OCI-LY7 (cell line): Measurements from ENCODE around the gene SIGMAR1. TPM values are rescaled to one million over a fixed set of nuclear protein-coding genes. Genes with fewer than 3 reads are reported as not detected.

Experiments
- BruUV-seq: library from RNA; stranded (reverse); fragments of 400-500 nt; replicated peaks from 2 replicates; lab custom pipeline; 2021; lab: Mats Ljungman, UMichigan
- CTCF ChIA-PET: fragments of 300-600 bp; sonication (Branson Sonifier 250); formaldehyde crosslinking; loops from one replicate; lab custom pipeline; 2022; ENCODE audit warnings: antibody characterized with exemption; ENCODE audit not compliant: unreplicated experiment; lab: Charles Lee
- POLR2A ChIA-PET: fragments of 300-600 bp; sonication (Branson Sonifier 250); formaldehyde crosslinking; loops from one replicate; lab custom pipeline; 2022; ENCODE audit warnings: antibody characterized with exemption; lab: Charles Lee
- DNase-seq: peaks from one replicate; pipeline ENCODE4 v3.0.0-alpha.2; 2015; ENCODE audit warnings: low spot score
- H2AFZ ChIP-seq: fragments of 200-600 bp; sonication (generic), shearing (Covaris generic); 2 replicates; pipeline ENCODE4 v1.6.1; 2014; ENCODE audit warnings: mild to moderate bottlenecking, antibody characterized with exemption, low read length, moderate library complexity
- H3K27ac ChIP-seq: fragments of 200-600 bp; sonication (generic); 2 replicates; pipeline ENCODE4 v1.5.1; 2014; ENCODE audit warnings: mixed run types, low read depth, mild to moderate bottlenecking, moderate library complexity, low read length, inconsistent platforms; ENCODE audit not compliant: poor library complexity, severe bottlenecking
- H3K36me3 ChIP-seq: fragments of 200-600 bp; sonication (generic); 2 replicates; pipeline ENCODE4 v1.6.1; 2014; ENCODE audit warnings: mild to moderate bottlenecking, antibody characterized with exemption, low read length, moderate library complexity, mixed read lengths; ENCODE audit not compliant: insufficient read depth
- H3K4me1 ChIP-seq: fragments of 200-600 bp; sonication (generic); 2 replicates; pipeline ENCODE4 v1.5.1; 2014; ENCODE audit warnings: mild to moderate bottlenecking, low read length; ENCODE audit not compliant: insufficient read depth, poor library complexity, severe bottlenecking
- H3K4me2 ChIP-seq: fragments of 200-600 bp; sonication (generic); 2 replicates; pipeline ENCODE4 v1.6.1; 2014; ENCODE audit warnings: mild to moderate bottlenecking, low read length
- H3K4me3 ChIP-seq: fragments of 200-600 bp; sonication (generic); 2 replicates; pipeline ENCODE4 v1.5.1; 2014; ENCODE audit warnings: mild to moderate bottlenecking, low read depth, low read length; ENCODE audit not compliant: poor library complexity, severe bottlenecking
- H3K79me2 ChIP-seq: fragments of 200-600 bp; sonication (generic); 2 replicates; pipeline ENCODE4 v1.6.1; 2016; ENCODE audit warnings: low read depth, mild to moderate bottlenecking, low read length, moderate library complexity, mixed read lengths; ENCODE audit not compliant: insufficient read depth
- H3K9me2 ChIP-seq: fragments of 200-600 bp; sonication (generic); 2 replicates; pipeline ENCODE4 v1.6.1; 2016; ENCODE audit warnings: mild to moderate bottlenecking, low read length, mixed read lengths; ENCODE audit not compliant: insufficient read depth
- H3K9me3 ChIP-seq: fragments of 200-600 bp; sonication (generic); 2 replicates; pipeline ENCODE4 v1.6.1; 2014; ENCODE audit warnings: mild to moderate bottlenecking, mixed run types, low read length, mixed read lengths
- H4K20me1 ChIP-seq: fragments of 200-600 bp; sonication (generic); 2 replicates; pipeline ENCODE4 v1.6.1; 2014; ENCODE audit warnings: mild to moderate bottlenecking, antibody characterized with exemption, low read length, moderate library complexity, mixed read lengths; ENCODE audit not compliant: insufficient read depth
- CTCF ChIP-seq: fragments of 200-600 bp; sonication (generic); conservative IDR thresholded peaks from 2 replicates; pipeline ENCODE4 v1.5.1; 2014; ENCODE audit warnings: mild to moderate bottlenecking, antibody characterized with exemption, low read length, moderate library complexity, mixed read lengths
- EZH2phosphoT487 ChIP-seq: fragments of 200-600 bp; sonication (generic); IDR thresholded peaks from 2 replicates; pipeline ENCODE4 v1.6.1; 2018; ENCODE audit warnings: low read depth, borderline replicate concordance, mild to moderate bottlenecking, mixed run types, antibody characterized with exemption, low read length, moderate library complexity, mixed read lengths
- intact Hi-C: fragments of 100-400 bp; cut with micrococcal nuclease; formaldehyde crosslinking; loops from one replicate; pipeline ENCODE4 v1.10.0; 2022; ENCODE audit not compliant: unreplicated experiment
- total RNA-seq, 2 experiments: library from RNA; depleted of rRNA in 1 of 2; stranded (reverse); fragments of >200 nt in 1 of 2; shearing (Covaris generic) in 1 of 2; gene quantifications; 2 replicates each; pipeline ENCODE4 v1.2.3, GENCODE V29; 2014 to 2022

Gene SIGMAR1
- total RNA-seq, 2 experiments from 2014 or later: 103 to 110 TPM

GRCh38 chr9:34674440-34674839 is 36.9 kb upstream of the SIGMAR1 start:
- no peaks in the 10 kb centered on the region for H4K20me1 ChIP-seq
- ChIA-PET CTCF (no interaction called here), POLR2A (interaction anchor here (0.6 kb wide), 1 partner anchor 354 kb away, joined by 5 read pairs; no protein-coding TSS in a partner anchor)
- H3K27ac ChIP-seq: no peak overlapping the region
- H3K4me1 ChIP-seq: no peaks in the 10 kb centered on the region
- TF ChIP-seq CTCF (no peak), EZH2phosphoT487 (no peak)
- BruUV-seq: no TSS peak
- intact Hi-C loops: no loop called here
- H3K79me2 ChIP-seq: no peaks in the 10 kb centered on the region
- H3K36me3 ChIP-seq: peaks cover 5% of the 10 kb centered on the region; the same call in 1 of the 2 replicates
- DNase-seq: no peak
- H3K4me2 ChIP-seq: no peak overlapping the region
- no peak overlapping the region for H2AFZ ChIP-seq
- H3K9me2 ChIP-seq: no peaks in the 10 kb centered on the region
- no peaks in the 10 kb centered on the region for H3K9me3 ChIP-seq
- H3K4me3 ChIP-seq: no peak overlapping the region

- H3K9me3 ChIP-seq: no peaks in the 10 kb centered on the region
- intact Hi-C loops: no loop called here
Observed at GRCh38 chr9:34671307-34671706, 33.7 kb upstream of the SIGMAR1 start.

GRCh38 chr9:34669809-34670562 is 32.4 kb upstream of the SIGMAR1 start:
- Histone ChIP-seq H3K9me2 (no peaks in the 10 kb centered on the region), H3K79me2 (no peaks in the 10 kb centered on the region), H2AFZ (no peak overlapping the region), H3K4me3 (no peak overlapping the region), H3K27ac (no peak overlapping the region), H4K20me1 (no peaks in the 10 kb centered on the region), H3K36me3 (peaks cover 5% of the 10 kb centered on the region; the same call in 1 of the 2 replicates), H3K4me2 (no peak overlapping the region), H3K9me3 (no peaks in the 10 kb centered on the region), H3K4me1 (peaks cover 7% of the 10 kb centered on the region)
- intact Hi-C loops: no loop called here
- no peak for DNase-seq
- ChIA-PET CTCF (no interaction called here), POLR2A (no interaction called here)
- TF ChIP-seq EZH2phosphoT487 (no peak), CTCF (no peak)
- no TSS peak for BruUV-seq

More at GRCh38 chr9:34671307-34671706, 33.7 kb upstream of the SIGMAR1 start:
- POLR2A ChIA-PET: no interaction called here
- no peak for DNase-seq
- Histone ChIP-seq H3K27ac (no peak overlapping the region), H3K36me3 (peaks cover 5% of the 10 kb centered on the region; the same call in 1 of the 2 replicates), H3K4me1 (peaks cover 1% of the 10 kb centered on the region), H3K4me3 (no peak overlapping the region), H3K9me2 (no peaks in the 10 kb centered on the region), H3K4me2 (no peak overlapping the region), H2AFZ (no peak overlapping the region), H4K20me1 (no peaks in the 10 kb centered on the region), H3K79me2 (no peaks in the 10 kb centered on the region)
- CTCF ChIA-PET: no interaction called here
- BruUV-seq: no TSS peak
- TF ChIP-seq EZH2phosphoT487: no peak
